ENCODE data around the gene THUMPD3. TPM values are rescaled to one million over a fixed set of nuclear protein-coding genes. Genes with fewer than 3 reads are reported as not detected.

THUMPD3 gene
- total and polyA plus RNA-seq, 2 donors (not counting 1 experiment from before 2014, with no cell fraction given): 57.8 to 59.9 TPM

DNA sequence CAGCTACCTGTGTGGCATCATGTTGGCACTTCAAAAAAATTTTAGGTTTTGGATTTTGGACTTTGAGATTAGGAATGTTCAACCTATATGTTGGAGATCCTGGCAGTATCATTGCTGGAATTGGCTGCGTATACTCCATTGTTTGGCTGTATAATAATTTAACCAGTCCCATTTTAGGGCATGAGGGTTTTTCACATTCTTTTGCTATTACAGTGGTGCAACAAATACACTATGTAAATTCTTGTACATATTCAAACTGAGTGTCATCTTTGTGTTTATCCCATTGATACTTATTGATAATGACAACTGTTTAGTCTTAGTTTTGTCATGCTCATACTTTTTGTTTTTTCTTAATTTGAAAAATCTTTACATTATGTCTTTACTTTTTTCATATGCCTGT, 6.7 kb downstream of the THUMPD3 start:
- Histone ChIP-seq H3K4me2 (ENCODE audit: extremely low read depth, insufficient read depth, low read length) (no peak overlapping the region), H3K9ac (ENCODE audit: insufficient read depth, low read length) (no peak overlapping the region), H2AFZ (ENCODE audit: low read length) (no peak overlapping the region), H3K4me3 (replicated peaks in 1 of 4; ENCODE audit: control extremely low read depth in 1 of 4, insufficient read depth in 1 of 4, low read depth in 3 of 4, low read length in 4 of 4) (no peak overlapping the region), H4K20me1 (ENCODE audit: control insufficient read depth, extremely low read depth, insufficient read depth, low read length) (no peaks in the 10 kb centered on the region), H3K4me1 (ENCODE audit: control insufficient read depth, extremely low read depth, insufficient read depth, low read length) (no peaks in the 10 kb centered on the region), H3K27ac (ENCODE audit: insufficient read depth, low read length) (no peak overlapping the region), H3K36me3 (ENCODE audit: control insufficient read depth, insufficient read depth, low read length) (peaks cover 5% of the 10 kb centered on the region), H3K9me3 (ENCODE audit: control insufficient read depth, insufficient read depth, low read depth, low read length) (no peaks in the 10 kb centered on the region), H3K27me3 (ENCODE audit: control insufficient read depth, insufficient read depth, low read length) (no peaks in the 10 kb centered on the region), H3K79me2 (ENCODE audit: control insufficient read depth, insufficient read depth, low read length) (peaks cover under 1% of the 10 kb centered on the region)
- DNase-seq (ENCODE audit: low read depth in 2 of 2): no peak
- no peak for TF ChIP-seq EZH2 (IDR thresholded peaks at IDR 0.05; ENCODE audit: low read length, missing control alignments)
- TF ChIP-seq CTCF (conservative IDR thresholded peaks at IDR 0.05 in 1 of 2, IDR thresholded peaks at IDR 0.05 in 1 of 2; ENCODE audit: low read depth in 1 of 2, low read length in 2 of 2): no peak

GRCh38 chr3:9373465-9373864, 10.6 kb downstream of the THUMPD3 start:
- Histone ChIP-seq H3K27ac (ENCODE audit: insufficient read depth, low read length) (no peak overlapping the region), H3K27me3 (ENCODE audit: control insufficient read depth, insufficient read depth, low read length) (no peaks in the 10 kb centered on the region), H2AFZ (ENCODE audit: low read length) (no peak overlapping the region), H3K4me3 (replicated peaks in 1 of 4; ENCODE audit: control extremely low read depth in 1 of 4, insufficient read depth in 1 of 4, low read depth in 3 of 4, low read length in 4 of 4) (no peak overlapping the region), H3K4me1 (ENCODE audit: control insufficient read depth, extremely low read depth, insufficient read depth, low read length) (no peaks in the 10 kb centered on the region), H3K79me2 (ENCODE audit: control insufficient read depth, insufficient read depth, low read length) (no peaks in the 10 kb centered on the region), H3K9me3 (ENCODE audit: control insufficient read depth, insufficient read depth, low read depth, low read length) (no peaks in the 10 kb centered on the region), H3K36me3 (ENCODE audit: control insufficient read depth, insufficient read depth, low read length) (peaks cover 12% of the 10 kb centered on the region), H3K9ac (ENCODE audit: insufficient read depth, low read length) (no peak overlapping the region), H3K4me2 (ENCODE audit: extremely low read depth, insufficient read depth, low read length) (no peak overlapping the region), H4K20me1 (ENCODE audit: control insufficient read depth, extremely low read depth, insufficient read depth, low read length) (no peaks in the 10 kb centered on the region)
- DNase-seq (ENCODE audit: low read depth in 2 of 2): no peak
- TF ChIP-seq EZH2 (IDR thresholded peaks at IDR 0.05; ENCODE audit: low read length, missing control alignments) (no peak), CTCF (conservative IDR thresholded peaks at IDR 0.05 in 1 of 2, IDR thresholded peaks at IDR 0.05 in 1 of 2; ENCODE audit: low read depth in 1 of 2, low read length in 2 of 2) (no peak)

GRCh38 chr3:9377981-9378380, 15.1 kb downstream of the THUMPD3 start:
- Histone ChIP-seq H3K27me3 (ENCODE audit: control insufficient read depth, insufficient read depth, low read length) (no peaks in the 10 kb centered on the region), H3K9me3 (ENCODE audit: control insufficient read depth, insufficient read depth, low read depth, low read length) (no peaks in the 10 kb centered on the region), H3K9ac (ENCODE audit: insufficient read depth, low read length) (no peak overlapping the region), H2AFZ (ENCODE audit: low read length) (no peak overlapping the region), H3K27ac (ENCODE audit: insufficient read depth, low read length) (no peak overlapping the region), H3K4me3 (replicated peaks in 1 of 4; ENCODE audit: control extremely low read depth in 1 of 4, insufficient read depth in 1 of 4, low read depth in 3 of 4, low read length in 4 of 4) (no peak overlapping the region), H3K4me2 (ENCODE audit: extremely low read depth, insufficient read depth, low read length) (no peak overlapping the region), H3K36me3 (ENCODE audit: control insufficient read depth, insufficient read depth, low read length) (peaks cover 7% of the 10 kb centered on the region), H3K4me1 (ENCODE audit: control insufficient read depth, extremely low read depth, insufficient read depth, low read length) (no peaks in the 10 kb centered on the region), H3K79me2 (ENCODE audit: control insufficient read depth, insufficient read depth, low read length) (no peaks in the 10 kb centered on the region), H4K20me1 (ENCODE audit: control insufficient read depth, extremely low read depth, insufficient read depth, low read length) (no peaks in the 10 kb centered on the region)
- TF ChIP-seq EZH2 (IDR thresholded peaks at IDR 0.05; ENCODE audit: low read length, missing control alignments): no peak
- no peak for TF ChIP-seq CTCF (conservative IDR thresholded peaks at IDR 0.05 in 1 of 2, IDR thresholded peaks at IDR 0.05 in 1 of 2; ENCODE audit: low read depth in 1 of 2, low read length in 2 of 2)
- no peak for DNase-seq (ENCODE audit: low read depth in 2 of 2)
